RPMI8226 (cell line): ENCODE data around the gene TRIM7.
A peak's percentile ranks its signal among the peaks of the same experiment; 100 is the strongest.
"Not testable (repeated sequence)": the region's sequence is repeated elsewhere in the genome, so short reads cannot be mapped to it uniquely, and the experiment has no call there.

ENCODE experiments used
- DNase-seq: peaks from one replicate; pipeline ENCODE4 v3.0.0-alpha.2; 2015

TRIM7 gene

GRCh38 chr5:181190711-181191525 lies 14.1 kb downstream of the TRIM7 start:
- peak; percentile 69 for DNase-seq

DNA sequence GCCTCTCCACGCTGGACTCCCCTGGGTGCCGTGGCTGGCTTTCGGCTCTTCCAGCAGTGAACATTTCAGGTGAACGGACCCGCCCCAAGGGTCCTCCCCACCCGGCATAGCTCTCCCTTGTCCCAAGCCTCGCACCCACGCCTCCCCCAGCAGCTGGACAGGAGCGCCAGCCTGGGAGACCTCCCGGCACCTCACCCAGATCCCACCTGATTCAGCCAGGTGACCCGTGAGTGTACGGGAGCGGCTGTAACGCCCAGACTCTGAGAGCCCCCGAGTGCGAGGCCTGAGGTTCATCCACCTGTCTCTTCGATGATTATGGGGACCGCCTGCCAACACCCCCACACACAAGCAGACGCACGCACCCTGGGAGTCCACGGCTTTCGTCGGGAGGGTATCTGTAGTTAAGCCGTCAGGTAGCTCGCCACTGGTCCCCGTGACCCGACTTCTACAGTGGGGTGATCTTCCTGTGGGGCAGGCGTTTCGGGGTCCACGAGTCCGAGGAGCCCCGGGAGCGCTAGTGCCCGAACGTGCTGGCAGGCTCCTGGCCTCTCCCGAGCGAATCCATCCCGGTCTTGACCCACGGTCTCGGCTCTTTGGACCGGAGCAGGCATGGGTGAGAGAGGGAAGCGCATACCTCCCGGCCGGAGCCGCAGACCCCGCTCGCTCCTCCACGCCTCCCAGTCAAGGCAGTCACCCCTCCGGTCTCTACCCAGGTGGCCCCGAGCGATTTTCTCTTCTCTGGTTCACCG lies 14.9 kb downstream of the TRIM7 start:
- peak; percentile 44 for DNase-seq

GRCh38 chr5:181189363-181189961 lies 15.5 kb downstream of the TRIM7 start:
- peak; percentile 50 for DNase-seq

DNA sequence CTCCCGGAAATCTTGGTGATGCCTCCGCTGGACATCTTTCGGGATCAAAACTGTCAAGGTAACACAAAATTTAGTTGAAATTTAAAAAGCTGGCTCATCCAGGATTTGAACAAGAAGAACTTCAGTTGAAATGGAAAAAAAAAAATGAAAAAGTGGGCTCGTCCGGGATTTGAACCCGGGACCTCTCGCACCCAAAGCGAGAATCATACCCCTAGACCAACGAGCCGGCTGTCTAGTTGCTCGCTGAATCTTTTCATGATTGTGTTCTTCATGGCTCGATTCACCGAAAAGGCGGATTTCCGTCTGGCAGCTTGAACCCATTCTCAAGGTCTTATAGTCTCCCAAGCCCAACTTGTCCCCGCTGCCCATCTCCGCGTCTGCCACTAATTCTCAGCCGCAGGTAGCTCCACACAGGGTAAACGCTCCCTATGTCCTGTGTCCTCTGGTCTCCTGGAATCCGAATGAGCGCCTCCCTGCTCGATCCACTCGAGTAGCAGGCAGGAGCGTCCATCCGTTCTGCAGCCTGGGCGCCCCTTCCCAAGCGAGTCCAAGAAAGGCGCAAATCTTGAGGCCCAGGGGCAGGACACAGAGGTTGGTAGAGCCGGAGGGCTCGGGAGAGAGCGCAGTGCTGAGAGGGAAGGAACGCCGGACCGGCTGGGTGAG lies 16.2 kb downstream of the TRIM7 start:
- peak; percentile 84 for DNase-seq

GRCh38 chr5:181187500-181188213 lies 17.3 kb downstream of the TRIM7 start:
- DNase-seq: peak; percentile 76

GRCh38 chr5:181186986-181187499 lies 18.0 kb downstream of the TRIM7 start:
- no peak for DNase-seq

GRCh38 chr5:181186022-181186421 lies 19.0 kb downstream of the TRIM7 start:
- DNase-seq: no peak

GRCh38 chr5:181185560-181185959 lies 19.4 kb downstream of the TRIM7 start:
- DNase-seq: no peak

DNA sequence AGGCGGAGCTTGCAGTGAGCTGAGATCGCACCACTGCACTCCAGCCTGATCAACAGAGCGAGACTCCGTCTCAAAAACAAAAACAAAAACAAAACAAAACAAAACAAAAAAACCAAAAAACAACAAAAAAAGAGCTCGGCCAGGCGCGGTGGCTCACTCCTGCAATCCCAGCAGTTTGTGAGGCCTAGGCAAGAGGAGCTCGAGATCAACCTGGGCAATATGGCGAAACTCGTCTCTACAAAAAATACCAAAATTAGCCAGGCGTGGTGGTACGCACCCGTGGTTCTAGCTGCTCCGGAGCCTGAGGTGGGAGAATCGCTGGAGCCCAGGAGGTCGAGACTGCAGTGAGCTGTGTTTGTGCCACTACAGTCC lies 20.2 kb downstream of the TRIM7 start:
- DNase-seq: no peak

- DNase-seq: no peak
These were observed 22.3 kb downstream of the TRIM7 start for GRCh38 chr5:181182651-181183050.

DNA sequence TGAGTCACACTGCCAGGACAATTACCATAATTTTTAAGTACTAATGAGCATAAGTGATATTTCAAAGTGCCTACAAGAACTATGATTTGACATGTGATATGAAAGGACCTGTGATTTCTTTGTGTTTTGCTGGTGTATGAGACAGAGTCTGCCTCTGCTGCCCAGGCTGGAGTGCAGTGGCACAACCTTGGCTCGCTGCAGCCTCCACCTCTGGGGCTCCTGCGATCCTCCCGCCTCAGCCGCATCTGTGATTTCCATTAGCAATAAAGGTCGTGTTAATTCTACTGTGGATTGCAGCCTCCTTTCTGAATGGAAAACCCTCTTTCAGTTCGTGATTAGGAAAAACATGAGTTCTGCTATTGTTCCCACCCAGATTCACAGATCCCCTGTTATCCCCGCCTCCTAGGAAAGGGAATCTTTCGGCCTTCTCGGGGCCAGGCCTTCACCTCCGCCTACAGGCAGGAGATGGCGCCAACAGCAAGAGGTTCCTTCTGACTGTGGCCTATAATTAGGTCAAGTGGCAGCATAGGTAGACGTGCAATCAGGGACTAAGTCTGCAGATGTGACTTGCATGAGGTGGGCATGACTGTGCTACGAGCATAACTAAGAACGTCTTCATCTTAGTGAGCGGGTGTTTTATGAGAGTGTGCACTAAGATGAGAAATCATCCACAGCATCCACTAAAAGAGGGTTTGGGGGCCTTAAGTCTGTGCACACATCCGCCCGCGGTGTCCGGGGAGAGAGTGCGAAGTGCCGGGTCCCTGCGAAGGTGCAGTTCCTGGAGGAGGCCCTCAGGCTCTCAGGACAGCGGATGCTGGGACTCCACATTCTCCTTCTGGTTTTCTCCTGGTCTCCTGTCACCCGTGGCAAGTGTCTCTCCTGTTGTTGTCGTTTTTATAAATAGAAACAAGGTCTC lies 23.1 kb downstream of the TRIM7 start:
- DNase-seq: peak; percentile 72

DNA sequence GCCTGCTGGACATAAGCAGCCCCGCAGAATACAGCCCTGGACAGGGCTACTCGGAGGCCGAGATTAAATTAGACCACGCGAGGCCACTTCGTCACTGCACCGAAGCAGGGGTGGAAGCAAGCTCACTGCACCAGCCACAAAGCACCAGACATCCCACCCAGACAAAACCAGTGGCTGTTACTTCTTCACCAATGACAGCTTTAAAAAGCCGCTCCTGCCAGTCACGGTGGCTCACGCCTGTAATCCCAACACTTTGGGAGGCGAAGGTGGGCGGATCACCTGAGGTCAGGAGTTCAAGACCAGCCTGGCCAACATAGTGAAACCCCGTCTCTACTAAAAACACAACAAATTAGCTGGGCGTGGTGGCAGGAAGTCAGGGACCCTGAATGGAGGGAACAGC lies 27.4 kb downstream of the TRIM7 start:
- not testable (repeated sequence) for DNase-seq

GRCh38 chr5:181176254-181176952 lies 28.6 kb downstream of the TRIM7 start:
- DNase-seq: no peak

DNA sequence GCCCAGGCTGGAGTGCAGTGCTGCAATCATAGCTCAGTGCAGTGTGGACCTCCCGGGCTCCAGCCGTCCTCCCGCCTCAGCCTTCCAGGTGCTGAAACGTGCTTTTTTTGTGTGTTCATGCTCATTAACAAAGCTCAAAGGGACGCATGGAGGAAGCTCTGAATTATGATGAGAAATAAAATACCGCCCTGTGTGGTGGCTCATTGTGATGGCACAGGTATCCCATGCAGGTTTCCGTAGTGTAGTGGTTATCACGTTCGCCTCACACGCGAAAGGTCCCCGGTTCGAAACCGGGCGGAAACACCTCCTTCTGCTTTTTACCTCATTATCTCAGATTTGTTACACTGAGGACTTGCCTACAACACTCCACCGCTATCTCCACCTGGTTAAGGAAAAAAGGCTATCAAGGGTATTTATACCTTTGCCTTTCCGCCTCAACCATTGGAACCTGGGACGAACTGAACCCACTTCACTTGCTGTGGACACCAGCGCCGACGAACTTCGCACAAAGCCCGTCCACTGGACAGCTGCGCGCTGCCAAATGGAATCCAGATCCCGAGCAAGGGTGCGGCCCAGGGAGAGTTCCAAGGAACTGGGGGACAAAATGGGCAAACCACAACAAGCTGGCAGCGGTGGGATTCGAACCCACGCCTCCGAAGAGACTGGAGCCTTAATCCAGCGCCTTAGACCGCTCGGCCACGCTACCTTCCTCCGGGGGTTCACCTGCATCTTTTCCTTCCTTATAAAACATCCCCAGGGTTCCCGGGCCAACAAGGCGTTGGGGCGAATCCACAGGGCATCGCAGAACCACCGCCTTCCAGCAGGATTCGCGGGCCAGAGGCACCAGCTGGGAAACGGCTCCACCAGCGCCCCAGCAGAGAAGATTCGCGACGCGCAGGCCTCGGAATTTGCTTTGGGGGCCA lies 31.3 kb downstream of the TRIM7 start:
- peak; percentile 76 for DNase-seq

GRCh38 chr5:181173027-181173419 lies 32.0 kb downstream of the TRIM7 start:
- DNase-seq: peak; percentile 57

DNA sequence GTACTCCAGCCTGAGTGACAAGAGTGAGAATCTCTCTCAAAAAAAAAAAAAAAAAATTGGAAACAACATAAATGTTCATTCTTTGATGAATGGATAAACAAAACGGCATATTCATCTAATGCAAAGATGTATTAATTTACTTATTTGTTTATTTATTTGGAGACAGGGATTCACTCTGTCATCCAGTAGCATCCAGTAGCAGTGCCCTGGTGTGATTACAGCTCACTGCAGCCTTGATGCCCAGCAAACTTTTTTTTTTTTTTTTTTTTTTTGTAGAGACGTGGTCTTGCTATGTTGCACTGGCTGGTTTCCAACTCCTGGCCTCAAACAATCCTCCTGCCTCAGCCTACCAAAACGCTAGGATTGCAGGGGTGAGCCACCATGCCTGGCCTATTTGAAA lies 33.2 kb downstream of the TRIM7 start:
- DNase-seq: no peak

DNA sequence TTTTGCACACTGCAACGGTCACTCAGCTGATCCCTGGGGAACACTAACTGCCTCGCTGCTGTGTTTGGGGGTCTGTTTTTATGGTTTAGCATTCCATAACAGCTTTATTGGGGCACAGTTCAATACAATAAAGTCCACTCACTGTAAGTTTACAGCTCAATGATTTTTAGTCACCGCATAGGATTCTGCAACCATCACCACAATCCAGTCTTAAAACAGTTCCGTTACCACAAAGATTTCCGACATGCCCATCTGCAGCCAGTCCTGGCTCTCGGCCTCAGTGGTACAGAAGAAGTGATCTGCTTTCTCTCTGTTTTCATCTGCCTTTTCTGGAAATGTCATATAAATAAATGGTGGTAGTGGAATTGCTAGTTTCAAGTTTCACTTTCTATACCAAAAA lies 34.0 kb downstream of the TRIM7 start:
- no peak for DNase-seq

GRCh38 chr5:181170237-181170825 lies 34.7 kb downstream of the TRIM7 start:
- DNase-seq: no peak
